Measurements from ENCODE around the gene UBN1.

UBN1 gene

GRCh38 chr16:4847774-4848587 is 700 bp downstream of the UBN1 start (continued):
- no peak for TF ChIP-seq GLI2 (tag by site-specific recombination; IDR thresholded peaks at IDR 0.05; ENCODE audit: borderline replicate concordance, low read depth)

DNA sequence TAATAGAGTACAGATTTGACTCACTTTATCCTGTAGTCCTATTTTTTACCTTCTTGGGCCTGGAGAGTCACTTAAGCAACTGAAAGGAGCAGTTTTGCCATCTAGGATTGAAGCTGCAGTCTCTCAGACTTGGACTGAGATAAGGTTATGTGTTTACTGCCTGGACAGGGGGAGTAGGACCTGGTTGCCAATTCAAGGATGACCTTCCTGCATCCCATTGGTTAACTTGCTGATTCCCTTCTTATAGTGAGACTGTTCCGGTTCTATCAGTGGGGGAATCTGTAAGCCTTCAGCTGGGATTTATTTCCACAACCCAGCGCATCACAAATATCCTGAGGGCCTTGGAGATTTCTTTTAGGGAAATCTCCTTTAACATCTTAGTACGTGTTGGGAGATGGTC is 2.9 kb downstream of the UBN1 start:
- TF ChIP-seq SP3 (tag by site-specific recombination; IDR thresholded peaks at IDR 0.05) (no peak), ZNF266 (tag by site-specific recombination; IDR thresholded peaks at IDR 0.05; ENCODE audit: low read depth) (no peak), ELK4 (IDR thresholded peaks at IDR 0.05; ENCODE audit: borderline replicate concordance, low read depth, low read length) (no peak), ZNF549 (tag by site-specific recombination; IDR thresholded peaks at IDR 0.05) (no peak), TCF7L2 (IDR thresholded peaks at IDR 0.05; ENCODE audit: borderline replicate concordance, low read depth, low read length) (no peak), ZNF248 (tag by site-specific recombination; IDR thresholded peaks at IDR 0.05) (no peak), ZNF416 (tag by site-specific recombination; IDR thresholded peaks at IDR 0.05) (no peak), ZNF214 (tag by site-specific recombination; IDR thresholded peaks at IDR 0.05; ENCODE audit: borderline replicate concordance) (no peak), ZFP37 (tag by site-specific recombination; IDR thresholded peaks at IDR 0.05) (no peak)
- Histone ChIP-seq H3K4me1 (ENCODE audit: control insufficient read depth, insufficient read depth, low read length) (peaks cover 11% of the 10 kb centered on the region), H3K4me3 (ENCODE audit: low read depth, low read length) (no peak overlapping the region), H3K36me3 (ENCODE audit: control insufficient read depth in 2 of 2, insufficient read depth in 1 of 2, low read length in 2 of 2) (peaks cover 10 to 31% of the 10 kb centered on the region in 2 experiments; a peak in 2 of 3 replicates), H3K27ac (ENCODE audit: extremely low read depth, low read depth, low read length) (no peak overlapping the region), H3K9me3 (ENCODE audit: control insufficient read depth, insufficient read depth, low read depth, low read length) (no peaks in the 10 kb centered on the region)
- POLR2A ChIA-PET = no interaction called here
- CTCF ChIA-PET = interaction anchor here (0.6 kb wide), 1 partner anchor 106 kb away, joined by 3 read pairs; no protein-coding TSS in a partner anchor

DNA sequence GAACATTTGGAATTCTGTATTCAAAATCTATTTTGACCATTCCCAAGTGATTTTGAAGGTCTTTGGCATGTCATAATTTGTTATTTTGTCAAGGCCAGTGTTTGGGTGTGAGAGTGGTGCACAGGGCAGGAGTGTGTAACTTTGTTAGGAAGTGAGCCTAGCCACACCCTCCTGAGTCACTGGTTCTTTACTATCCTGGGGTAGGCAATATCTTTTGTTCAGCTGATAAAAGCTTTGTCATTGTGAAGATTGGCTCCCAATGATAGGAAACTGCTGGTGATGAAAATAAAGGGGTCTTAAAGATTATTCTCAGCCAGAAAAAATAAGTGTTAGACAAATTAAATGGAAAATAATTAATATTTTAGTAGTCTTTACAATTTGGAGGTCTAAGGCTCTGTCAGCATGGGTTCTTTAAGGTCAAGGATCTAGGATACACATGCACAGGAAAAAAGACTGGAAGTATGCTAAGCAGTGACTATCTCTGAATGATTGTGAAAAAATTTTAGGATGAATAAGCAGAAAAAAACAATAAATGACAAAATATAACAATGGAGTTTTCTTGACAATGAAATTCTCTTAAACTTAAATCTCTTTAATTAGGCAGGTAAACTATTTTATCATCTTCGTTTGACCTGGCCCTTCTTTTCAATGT is 5.1 kb downstream of the UBN1 start:
- ChIA-PET POLR2A (no interaction called here), CTCF (no interaction called here)
- Histone ChIP-seq H3K9me3 (ENCODE audit: control insufficient read depth, insufficient read depth, low read depth, low read length) (no peaks in the 10 kb centered on the region), H3K27ac (ENCODE audit: extremely low read depth, low read depth, low read length) (no peak overlapping the region), H3K4me1 (ENCODE audit: control insufficient read depth, insufficient read depth, low read length) (peaks cover 11% of the 10 kb centered on the region), H3K4me3 (ENCODE audit: low read depth, low read length) (no peak overlapping the region), H3K36me3 (ENCODE audit: control insufficient read depth in 2 of 2, insufficient read depth in 1 of 2, low read length in 2 of 2) (peaks cover 16 to 44% of the 10 kb centered on the region in 2 experiments; a peak in 2 of 3 replicates)
- TF ChIP-seq KLF1 (tag by site-specific recombination; IDR thresholded peaks at IDR 0.05) (peak; percentile 52; the same call in 1 of the 2 replicates), KLF10 (tag by site-specific recombination; IDR thresholded peaks at IDR 0.05) (0 out of 2 replicates have a peak, but pooled peaks have one; percentile 21), ZNF23 (tag by site-specific recombination; IDR thresholded peaks at IDR 0.05; ENCODE audit: borderline replicate concordance) (no peak)

DNA sequence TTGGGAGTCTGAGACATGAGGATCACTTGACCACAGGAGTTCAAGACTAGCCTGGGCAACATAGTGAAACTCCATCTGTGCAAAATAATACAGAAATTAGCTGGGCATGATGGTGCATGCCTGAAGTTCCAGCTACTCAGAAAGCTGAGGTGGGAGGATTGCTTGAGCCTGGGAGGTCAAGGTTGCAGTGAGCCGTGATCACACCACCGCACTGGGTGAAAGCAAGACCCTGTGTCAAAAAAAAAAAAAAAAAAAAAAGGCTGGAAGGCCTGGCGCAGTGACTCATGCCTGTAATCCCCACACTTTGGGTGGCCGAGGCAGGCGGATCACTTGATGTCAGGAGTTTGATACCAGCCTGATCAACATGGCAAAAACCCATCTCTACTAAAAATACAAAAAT is 8.1 kb downstream of the UBN1 start:
- Histone ChIP-seq H3K9me3 (ENCODE audit: control insufficient read depth, insufficient read depth, low read depth, low read length) (no peaks in the 10 kb centered on the region), H3K27ac (ENCODE audit: extremely low read depth, low read depth, low read length) (no peak overlapping the region), H3K4me3 (ENCODE audit: low read depth, low read length) (no peak overlapping the region), H3K4me1 (ENCODE audit: control insufficient read depth, insufficient read depth, low read length) (peaks cover 2% of the 10 kb centered on the region; the same call in 1 of the 2 replicates), H3K36me3 (ENCODE audit: control insufficient read depth in 2 of 2, insufficient read depth in 1 of 2, low read length in 2 of 2) (peaks cover 24 to 72% of the 10 kb centered on the region in 2 experiments)
- ChIA-PET CTCF (no interaction called here), POLR2A (no interaction called here)
- TF ChIP-seq ZNF530 (tag by site-specific recombination; IDR thresholded peaks at IDR 0.05; ENCODE audit: low read depth) (no peak), ZNF426 (tag by site-specific recombination; IDR thresholded peaks at IDR 0.05) (no peak), ZNF548 (tag by site-specific recombination; IDR thresholded peaks at IDR 0.05) (no peak), ZNF510 (tag by site-specific recombination; IDR thresholded peaks at IDR 0.05; ENCODE audit: insufficient replicate concordance) (no peak), ZNF121 (tag by site-specific recombination; IDR thresholded peaks at IDR 0.05) (no peak)

Data from HEK293 (cell line).